H9 (cell line): ENCODE results near the gene GNLY. TPM values are rescaled to one million over a fixed set of nuclear protein-coding genes. Genes with fewer than 3 reads are reported as not detected.

Experiments used
- DNase-seq: peaks from one replicate; pipeline ENCODE4 v3.0.0-alpha.2; 2017
- H2AFZ ChIP-seq: one replicate; pipeline ENCODE4 v1.6.1; 2013; ENCODE audit warnings: mild to moderate bottlenecking, low read length, control low read depth, moderate library complexity
- H2AK5ac ChIP-seq: 2 replicates; pipeline ENCODE4 v1.6.1; 2013; ENCODE audit warnings: low read length, control low read depth, mixed read lengths; ENCODE audit not compliant: insufficient read length
- H2BK120ac ChIP-seq: one replicate; pipeline ENCODE4 v1.6.1; 2013; ENCODE audit warnings: low read depth, mild to moderate bottlenecking, low read length, control low read depth, inconsistent platforms; ENCODE audit not compliant: poor library complexity, severe bottlenecking
- H2BK12ac ChIP-seq: 2 replicates; pipeline ENCODE4 v1.6.1; 2013; ENCODE audit warnings: low read length, control low read depth, mixed read lengths, low read depth; ENCODE audit not compliant: insufficient read length
- H2BK15ac ChIP-seq: 2 replicates; pipeline ENCODE4 v1.6.1; 2013; ENCODE audit warnings: low read depth, low read length, control low read depth
- H2BK20ac ChIP-seq: one replicate; pipeline ENCODE4 v1.6.1; 2013; ENCODE audit warnings: low read depth, mild to moderate bottlenecking, low read length, control low read depth, inconsistent platforms; ENCODE audit not compliant: poor library complexity, severe bottlenecking
- H2BK5ac ChIP-seq: 2 replicates; pipeline ENCODE4 v1.6.1; 2013; ENCODE audit warnings: low read length, control low read depth, mixed read lengths; ENCODE audit not compliant: insufficient read length
- H3K14ac ChIP-seq: 2 replicates; pipeline ENCODE4 v1.6.1; 2013; ENCODE audit warnings: low read length, control low read depth; ENCODE audit not compliant: insufficient read depth
- H3K18ac ChIP-seq: 2 replicates; pipeline ENCODE4 v1.6.1; 2013; ENCODE audit warnings: low read depth, mild to moderate bottlenecking, mixed read lengths, low read length, control low read depth; ENCODE audit not compliant: insufficient read length
- H3K23ac ChIP-seq: 2 replicates; pipeline ENCODE4 v1.6.1; 2013; ENCODE audit warnings: low read length, control low read depth, mixed read lengths, low read depth; ENCODE audit not compliant: insufficient read length
- H3K23me2 ChIP-seq: 2 replicates; pipeline ENCODE4 v1.6.1; 2013; ENCODE audit warnings: low read depth, mild to moderate bottlenecking, mixed read lengths, low read length, control low read depth; ENCODE audit not compliant: insufficient read length, poor library complexity, severe bottlenecking
- H3K27ac ChIP-seq: 2 replicates; pipeline ENCODE4 v1.5.1; 2013; ENCODE audit warnings: low read length, control low read depth, mixed read lengths, low read depth; ENCODE audit not compliant: insufficient read length
- H3K27me3 ChIP-seq: 2 replicates; pipeline ENCODE4 v1.6.1; 2013; ENCODE audit warnings: low read length, control low read depth, inconsistent platforms; ENCODE audit not compliant: insufficient read depth
- H3K4ac ChIP-seq: 2 replicates; pipeline ENCODE4 v1.6.1; 2013; ENCODE audit warnings: low read depth, mild to moderate bottlenecking, control low read depth, inconsistent platforms, low read length, moderate library complexity
- H3K4me1 ChIP-seq: 2 replicates; pipeline ENCODE4 v1.6.1; 2013; ENCODE audit warnings: low read length, control low read depth, inconsistent platforms; ENCODE audit not compliant: insufficient read depth
- H3K4me2 ChIP-seq: 2 replicates; pipeline ENCODE4 v1.6.1; 2013; ENCODE audit warnings: low read length, control low read depth, mixed read lengths; ENCODE audit not compliant: insufficient read length, insufficient read depth
- H3K56ac ChIP-seq: 2 replicates; pipeline ENCODE4 v1.6.1; 2013; ENCODE audit warnings: low read depth, mild to moderate bottlenecking, mixed read lengths, low read length, control low read depth; ENCODE audit not compliant: insufficient read length
- H3K79me1 ChIP-seq: 2 replicates; pipeline ENCODE4 v1.6.1; 2013; ENCODE audit warnings: low read depth, mild to moderate bottlenecking, moderate library complexity, low read length, control low read depth, inconsistent platforms; ENCODE audit not compliant: insufficient read depth, poor library complexity, severe bottlenecking
- H3K79me2 ChIP-seq: 2 replicates; pipeline ENCODE4 v1.6.1; 2013; ENCODE audit warnings: low read length, control low read depth, inconsistent platforms; ENCODE audit not compliant: insufficient read depth
- H3K9ac ChIP-seq: 2 replicates; pipeline ENCODE4 v1.6.1; 2013; ENCODE audit warnings: low read length, control low read depth, mixed read lengths; ENCODE audit not compliant: insufficient read length; ENCODE audit errors: extremely low read depth
- H3K9me3 ChIP-seq: one replicate; pipeline ENCODE4 v1.6.1; 2013; ENCODE audit warnings: low read depth, low read length, inconsistent platforms; ENCODE audit not compliant: control insufficient read depth
- H3T11ph ChIP-seq: one replicate; pipeline ENCODE4 v1.6.1; 2013; ENCODE audit warnings: mild to moderate bottlenecking, low read length, control low read depth, inconsistent platforms
- H4K20me1 ChIP-seq: one replicate; pipeline ENCODE4 v1.6.1; 2013; ENCODE audit not compliant: control insufficient read depth, insufficient read length, insufficient read depth
- H4K5ac ChIP-seq: 2 replicates; pipeline ENCODE4 v1.6.1; 2013; ENCODE audit warnings: low read depth, mild to moderate bottlenecking, mixed read lengths, low read length, control low read depth; ENCODE audit not compliant: insufficient read length
- H4K8ac ChIP-seq: replicated peaks from 2 replicates; pipeline ENCODE4 v1.6.1; 2013; ENCODE audit warnings: low read length, control low read depth, mixed read lengths, low read depth; ENCODE audit not compliant: insufficient read length
- H4K91ac ChIP-seq: 2 replicates; pipeline ENCODE4 v1.6.1; 2013; ENCODE audit warnings: low read depth, mild to moderate bottlenecking, moderate library complexity, mixed read lengths, low read length, control low read depth; ENCODE audit not compliant: insufficient read length
- H3K27ac Mint-ChIP-seq, 3 experiments: 2 replicates in 2 of 3; 3 replicates in 1 of 3; pipeline ENCODE4 v1.8.0; 2020 to 2021; ENCODE audit warnings: mixed read lengths in 3 of 3, mild to moderate bottlenecking in 1 of 3, moderate library complexity in 1 of 3
- H3K27me3 Mint-ChIP-seq: 2 replicates; pipeline ENCODE4 v1.8.0; 2021; ENCODE audit warnings: low read depth, mild to moderate bottlenecking, moderate library complexity, mixed read lengths
- H3K36me3 Mint-ChIP-seq, 3 experiments: 2 replicates in 2 of 3; 3 replicates in 1 of 3; pipeline ENCODE4 v1.8.0; 2020 to 2021; ENCODE audit warnings: low read depth in 3 of 3, mixed read lengths in 3 of 3; ENCODE audit not compliant: insufficient read depth in 1 of 3
- H3K4me1 Mint-ChIP-seq, 2 experiments: 2 replicates each; pipeline ENCODE4 v1.8.0; 2020; ENCODE audit warnings: mixed read lengths in 2 of 2
- H3K4me3 Mint-ChIP-seq, 2 experiments: 2 replicates in 1 of 2; 3 replicates in 1 of 2; pipeline ENCODE4 v1.8.0; 2020 to 2021; ENCODE audit warnings: mild to moderate bottlenecking in 2 of 2, mixed read lengths in 2 of 2, moderate library complexity in 1 of 2
- H3K9me3 Mint-ChIP-seq, 2 experiments: 2 replicates in 1 of 2; 3 replicates in 1 of 2; pipeline ENCODE4 v1.8.0; 2020; ENCODE audit warnings: mild to moderate bottlenecking in 2 of 2, mixed read lengths in 2 of 2, moderate library complexity in 1 of 2
- CTCF ChIP-seq: fragments of 200-600 bp; sonication (generic); conservative IDR thresholded peaks from 3 replicates; pipeline ENCODE4 v1.8.0; 2021; ENCODE audit warnings: antibody characterized with exemption, mild to moderate bottlenecking
- WGBS: extraction: QIAGEN DNeasy Blood & Tissue Kit; methylation state at CpG from one replicate; pipeline ENCODE4 v1.1.7; 2013; ENCODE audit warnings: missing lambda C conversion rate, low lambda C conversion rate, mixed read lengths; ENCODE audit not compliant: insufficient read length; ENCODE audit errors: extremely low coverage; 5-methylcytosine and 5-hydroxymethylcytosine counted together
- total RNA-seq: library from RNA; stranded (reverse); gene quantifications from 2 replicates; pipeline ENCODE4 v1.2.1, GENCODE V29; 2021

Gene GNLY
- total RNA-seq, 1 experiment from 2014 or later: not detected

- Histone ChIP-seq H2AK5ac (no peak overlapping the region), H4K5ac (no peak overlapping the region), H3K79me2 (no peaks in the 10 kb centered on the region), H3K4ac (no peak overlapping the region), H4K20me1 (no peaks in the 10 kb centered on the region), H3K27ac (no peak overlapping the region), H3T11ph (no peak overlapping the region), H3K18ac (no peak overlapping the region), H3K23me2 (no peaks in the 10 kb centered on the region), H3K9me3 (no peaks in the 10 kb centered on the region), H3K23ac (no peak overlapping the region), H4K8ac (no peak overlapping the region), H2BK5ac (no peak overlapping the region), H3K56ac (no peak overlapping the region), H3K14ac (no peak overlapping the region), H2BK20ac (no peak overlapping the region), H4K91ac (no peak overlapping the region), H2BK12ac (no peak overlapping the region), H2BK120ac (no peak overlapping the region), H2AFZ (no peak overlapping the region), H3K4me1 (no peaks in the 10 kb centered on the region), H3K9ac (no peak overlapping the region), H3K79me1 (no peaks in the 10 kb centered on the region), H3K27me3 (no peaks in the 10 kb centered on the region), H2BK15ac (no peak overlapping the region), H3K4me2 (no peak overlapping the region)
- no CpG with 5 or more reads among the region's 7 CpGs for WGBS
- TF ChIP-seq CTCF: no peak
- DNase-seq: no peak
- no peak overlapping the region; a peak in 1 of 5 replicates for H3K4me3 Mint-ChIP-seq
- H3K9me3 Mint-ChIP-seq: peaks cover 4 to 5% of the 10 kb centered on the region in 2 experiments; a peak in 4 of 5 replicates
- H3K36me3 Mint-ChIP-seq: no peaks in the 10 kb centered on the region
- no peak overlapping the region for H3K27ac Mint-ChIP-seq
- peaks cover 5 to 13% of the 10 kb centered on the region in 2 experiments for H3K4me1 Mint-ChIP-seq
- H3K27me3 Mint-ChIP-seq: peaks cover 11% of the 10 kb centered on the region
These were observed 23.8 kb downstream of the GNLY start for GRCh38 chr2:85718009-85718391.
